HepG2 (cell line): ENCODE measurements around the gene FKBP10. TPM values are rescaled to one million over a fixed set of nuclear protein-coding genes. Genes with fewer than 3 reads are reported as not detected.

Experiments used
- CSRNP1 ChIP-seq: sonication (generic); formaldehyde crosslinking; IDR thresholded peaks from 2 replicates; pipeline ENCODE4 v1.8.1; 2023; ENCODE audit warnings: mild to moderate bottlenecking, missing genetic modification reagents
- E2F5 ChIP-seq: sonication (generic); formaldehyde crosslinking; conservative IDR thresholded peaks from 2 replicates; pipeline ENCODE4 v1.4.0; 2020; ENCODE audit warnings: missing genetic modification reagents
- ELF1 ChIP-seq: sonication (generic); formaldehyde crosslinking; IDR thresholded peaks from 2 replicates; pipeline ENCODE4 v1.4.0; 2020; ENCODE audit warnings: missing genetic modification reagents
- MLX ChIP-seq: IDR thresholded peaks from 2 replicates; pipeline ENCODE4 v1.6.1; 2016
- MYNN ChIP-seq: sonication (generic); formaldehyde crosslinking; IDR thresholded peaks from 2 replicates; pipeline ENCODE4 v1.4.0; 2020; ENCODE audit warnings: mild to moderate bottlenecking, low read depth, missing genetic modification reagents
- NFE2 ChIP-seq: sonication (generic); formaldehyde crosslinking; IDR thresholded peaks from 2 replicates; pipeline ENCODE4 v1.4.0; 2020; ENCODE audit warnings: missing genetic modification reagents
- NR2F1 ChIP-seq, 2 experiments: fragments of 450-650 bp in 1 of 2; formaldehyde crosslinking in 1 of 2; IDR thresholded peaks; 2 replicates each; pipeline versions ENCODE4 v1.5.0 to v1.6.1; 2016 to 2020; ENCODE audit warnings: mild to moderate bottlenecking in 1 of 2, missing compliant biosample characterization in 1 of 2, missing genetic modification reagents in 1 of 2, moderate library complexity in 1 of 2
- U2AF1 ChIP-seq: fragments of 200-400 bp; formaldehyde crosslinking; optimal IDR thresholded peaks from 2 replicates; pipeline ENCODE3; 2017; ENCODE audit warnings: mild to moderate bottlenecking, low read depth, low read length
- YEATS4 ChIP-seq: sonication (generic); formaldehyde crosslinking; IDR thresholded peaks from 2 replicates; pipeline ENCODE4 v1.4.0; 2020; ENCODE audit warnings: missing genetic modification reagents, borderline replicate concordance
- ZNF12 ChIP-seq: sonication (generic); formaldehyde crosslinking; IDR thresholded peaks from 2 replicates; pipeline ENCODE4 v1.5.0; 2020; ENCODE audit warnings: missing genetic modification reagents
- ZNF318 ChIP-seq: sonication (generic); formaldehyde crosslinking; IDR thresholded peaks from 2 replicates; pipeline ENCODE4 v1.4.0; 2020; ENCODE audit warnings: mild to moderate bottlenecking, missing genetic modification reagents
- ZNF562 ChIP-seq: sonication (generic); formaldehyde crosslinking; IDR thresholded peaks from 2 replicates; pipeline ENCODE4 v1.8.0; 2022; ENCODE audit warnings: missing genetic modification reagents, borderline replicate concordance
- ZNF574 ChIP-seq: sonication (generic); formaldehyde crosslinking; IDR thresholded peaks from 2 replicates; pipeline ENCODE4 v1.4.0; 2020; ENCODE audit warnings: missing genetic modification reagents
- ZNF720 ChIP-seq: sonication (generic); formaldehyde crosslinking; IDR thresholded peaks from 2 replicates; pipeline ENCODE4 v1.4.0; 2020; ENCODE audit warnings: missing genetic modification reagents
- polyA plus RNA-seq, 8 experiments: library from polyadenylated mRNA; depleted of rRNA in 3 of 8; stranded (reverse) in 7 of 8; unstranded in 1 of 8; fragments of >200 nt; fragmentation: Illumina TruSeq in 4 of 8; extraction: Trizol in 4 of 8; gene quantifications; 2 replicates each; pipeline versions ENCODE4 v1.2.1 to v1.2.3, GENCODE V29; 2011 to 2016; ENCODE audit warnings: low read depth in 4 of 8, missing spikeins in 1 of 8, mixed read lengths in 1 of 8; ENCODE audit not compliant: insufficient read depth in 1 of 8
- total RNA-seq, 5 experiments: library from RNA; depleted of rRNA; stranded (reverse); fragments of >200 nt; fragmentation: Illumina TruSeq; extraction: Trizol; gene quantifications; 2 replicates each; pipeline ENCODE4 v1.2.3, GENCODE V29; 2016; ENCODE audit warnings: low read depth in 1 of 5

Gene FKBP10
- total and polyA plus RNA-seq, 2 of the 13 experiments (the other 11 are each of a cell fraction or from before 2014, with no cell fraction given), result 149 to 573 TPM

- TF ChIP-seq ZNF318 (CRISPR knock-in tag) (0 out of 2 replicates have a peak, but pooled peaks have one; percentile 42), YEATS4 (CRISPR knock-in tag) (no peak), CSRNP1 (CRISPR knock-in tag) (peak; percentile 47; the same call in 1 of the 2 replicates), NR2F1 (CRISPR knock-in tag; IDR thresholded peaks at IDR 0.05) (peak; percentile 72 to 77; a peak in 3 of 4 replicates), ZNF12 (no peak), ELF1 (CRISPR knock-in tag) (peak; percentile 55; the same call in 1 of the 2 replicates), MYNN (CRISPR knock-in tag) (0 out of 2 replicates have a peak, but pooled peaks have one; percentile 20), E2F5 (CRISPR knock-in tag) (0 out of 2 replicates have a peak, but pooled peaks have one; percentile 36), ZNF562 (CRISPR knock-in tag) (no peak), MLX (CRISPR knock-in tag) (0 out of 2 replicates have a peak, but pooled peaks have one; percentile 35), U2AF1 (no peak), NFE2 (CRISPR knock-in tag) (no peak), ZNF574 (CRISPR knock-in tag) (no peak; the same call in 1 of the 2 replicates), ZNF720 (CRISPR knock-in tag) (no peak)
Observed at GRCh38 chr17:41800601-41801373, 12.0 kb upstream of the FKBP10 start (continued).
